Suprapubic skin (tissue), 4 donors: ENCODE measurements around the gene RECK. TPM values are rescaled to one million over a fixed set of nuclear protein-coding genes. Genes with fewer than 3 reads are reported as not detected.

Source experiments
- DNase-seq, 2 donors: peaks; one replicate each; pipeline ENCODE4 v3.0.0-alpha.2; 2019; ENCODE audit warnings: low spot score in 2 of 2
- H3K27ac ChIP-seq: fragments of 200-600 bp; sonication (generic); one replicate; pipeline ENCODE4 v1.5.1; 2019
- H3K27me3 ChIP-seq: fragments of 200-600 bp; sonication (generic); one replicate; pipeline ENCODE4 v1.5.1; 2019
- H3K36me3 ChIP-seq: fragments of 200-600 bp; sonication (generic); one replicate; pipeline ENCODE4 v1.5.1; 2019
- H3K4me1 ChIP-seq: fragments of 200-600 bp; sonication (generic); one replicate; pipeline ENCODE4 v1.5.1; 2019
- H3K4me3 ChIP-seq: fragments of 200-600 bp; sonication (generic); one replicate; pipeline ENCODE4 v1.5.1; 2019; ENCODE audit warnings: mild to moderate bottlenecking
- H3K9me3 ChIP-seq: fragments of 200-600 bp; sonication (generic); one replicate; pipeline ENCODE4 v1.5.1; 2019
- CTCF ChIP-seq, 2 donors: fragments of 200-600 bp in 1 of 2; fragments of 450-650 bp in 1 of 2; sonication (generic) in 1 of 2; IDR thresholded peaks; one replicate each; pipeline ENCODE4 v1.5.1; 2016 to 2019; ENCODE audit warnings: antibody characterized with exemption in 2 of 2, mild to moderate bottlenecking in 1 of 2, moderate library complexity in 1 of 2
- EP300 ChIP-seq: sonication (generic); formaldehyde crosslinking; IDR thresholded peaks from one replicate; pipeline ENCODE4 v1.6.1; 2017; ENCODE audit warnings: antibody characterized with exemption
- POLR2A ChIP-seq, 2 donors: fragments of 450-650 bp; IDR thresholded peaks; one replicate each; pipeline ENCODE4 v1.6.1; 2017; ENCODE audit warnings: antibody characterized with exemption in 2 of 2, mild to moderate bottlenecking in 2 of 2, moderate library complexity in 2 of 2
- POLR2AphosphoS5 ChIP-seq, 3 donors: sonication (generic); formaldehyde crosslinking; IDR thresholded peaks; one replicate each; pipeline ENCODE4 v1.6.1; 2017; ENCODE audit warnings: antibody characterized with exemption in 3 of 3
- WGBS: methylation state at CpG from one replicate; pipeline ENCODE4 v1.1.5; 2018; 5-methylcytosine and 5-hydroxymethylcytosine counted together
- total RNA-seq, 4 donors: library from RNA; depleted of rRNA; stranded (reverse); fragments of >200 nt; gene quantifications; one replicate each; pipeline ENCODE4 v1.1.0, GENCODE V29; 2016

The RECK gene
- total RNA-seq, 4 donors from 2014 or later: 3.1 to 6.4 (median 4.0) TPM

- DNase-seq: peak; percentile 15 to 25
Observed at GRCh38 chr9:36134761-36135505, 98.2 kb downstream of the RECK start.

GRCh38 chr9:36135741-36136271 is 99.1 kb downstream of the RECK start:
- Histone ChIP-seq H3K9me3 (no peaks in the 10 kb centered on the region), H3K27me3 (peaks cover 18% of the 10 kb centered on the region), H3K36me3 (no peaks in the 10 kb centered on the region), H3K4me3 (peak overlapping the region; percentile 82), H3K4me1 (peaks cover 36% of the 10 kb centered on the region), H3K27ac (peak overlapping the region; percentile 79)
- 12% methylated on average over 18 of the region's 18 CpGs for WGBS
- peak; percentile 79 to 83 for DNase-seq
- no peak for TF ChIP-seq POLR2AphosphoS5 (IDR thresholded peaks at IDR 0.05)
- TF ChIP-seq POLR2A (IDR thresholded peaks at IDR 0.05): no peak
- TF ChIP-seq CTCF (IDR thresholded peaks at IDR 0.05): no peak
- no peak for TF ChIP-seq EP300

More at GRCh38 chr9:36134761-36135505, 98.2 kb downstream of the RECK start:
- Histone ChIP-seq H3K27me3 (peaks cover 18% of the 10 kb centered on the region), H3K36me3 (no peaks in the 10 kb centered on the region), H3K9me3 (no peaks in the 10 kb centered on the region), H3K4me1 (peaks cover 27% of the 10 kb centered on the region), H3K4me3 (no peak overlapping the region), H3K27ac (no peak overlapping the region)
- no peak for TF ChIP-seq POLR2A (IDR thresholded peaks at IDR 0.05)
- no peak for TF ChIP-seq EP300
- TF ChIP-seq CTCF (IDR thresholded peaks at IDR 0.05): no peak
- TF ChIP-seq POLR2AphosphoS5 (IDR thresholded peaks at IDR 0.05): no peak
- 80% methylated on average over 9 of the region's 9 CpGs for WGBS

- 1% methylated on average over 21 of the region's 83 CpGs for WGBS
Observed at GRCh38 chr9:36136272-36136893, 99.7 kb downstream of the RECK start, which contains the start of gene GLIPR2. GLIPR2 (plus strand) TSS chr9:36136733; CDS start chr9:36136779, 46 bp downstream.

GRCh38 chr9:36136894-36137391 is 100.2 kb downstream of the RECK start:
- no peak for TF ChIP-seq POLR2AphosphoS5 (IDR thresholded peaks at IDR 0.05)
- no peak for TF ChIP-seq EP300
- no peak for TF ChIP-seq POLR2A (IDR thresholded peaks at IDR 0.05)
- TF ChIP-seq CTCF (IDR thresholded peaks at IDR 0.05): no peak
- WGBS: 0% methylated on average over 14 of the region's 40 CpGs
- Histone ChIP-seq H3K4me1 (peaks cover 47% of the 10 kb centered on the region), H3K27ac (peak overlapping the region; percentile 79), H3K9me3 (no peaks in the 10 kb centered on the region), H3K36me3 (no peaks in the 10 kb centered on the region), H3K27me3 (peaks cover 18% of the 10 kb centered on the region), H3K4me3 (peak overlapping the region; percentile 82)
- DNase-seq: peak in 1 of 2 donors; percentile 67

More at GRCh38 chr9:36136272-36136893, 99.7 kb downstream of the RECK start, which contains the start of gene GLIPR2:
- Histone ChIP-seq H3K4me1 (peaks cover 42% of the 10 kb centered on the region), H3K27me3 (peaks cover 18% of the 10 kb centered on the region), H3K4me3 (peak within 1 kb of the TSS; percentile 82), H3K9me3 (no peaks in the 10 kb centered on the region), H3K27ac (peak within 1 kb of the TSS; percentile 79), H3K36me3 (no peaks in the 10 kb centered on the region)
- no peak for TF ChIP-seq POLR2AphosphoS5 (IDR thresholded peaks at IDR 0.05)
- no peak for TF ChIP-seq EP300
- TF ChIP-seq POLR2A (IDR thresholded peaks at IDR 0.05): peak; percentile 13 to 70
- TF ChIP-seq CTCF (IDR thresholded peaks at IDR 0.05): peak in 1 of 2 donors; percentile 34
- DNase-seq: peak; percentile 79 to 84
